Measurements from ENCODE around the gene ZNF654. TPM values are rescaled to one million over a fixed set of nuclear protein-coding genes. Genes with fewer than 3 reads are reported as not detected.
"Not testable (repeated sequence)": the region's sequence is repeated elsewhere in the genome, so short reads cannot be mapped to it uniquely, and the experiment has no call there.

The ZNF654 gene
- total RNA-seq (ENCODE audit: low replicate concordance): 14.4 and 15.3 TPM in 2 replicates
- long read RNA-seq, full-length matches to known transcripts: 4 of 23 reads
- long read RNA-seq, partial matches to known transcripts: 11 of 23 reads
- long read RNA-seq, other reads (novel, unspliced or antisense): 8 of 23 reads

- no peaks in the 10 kb centered on the region for H3K9me3 Mint-ChIP-seq
- H3K4me3 Mint-ChIP-seq: peak within 1 kb of the TSS; percentile 96
- no peaks in the 10 kb centered on the region for H3K27me3 Mint-ChIP-seq
- no peak for TF ChIP-seq CTCF (conservative IDR thresholded peaks at IDR 0.05)
- peaks cover 24% of the 10 kb centered on the region for H3K36me3 Mint-ChIP-seq
- H3K27ac Mint-ChIP-seq: peak within 1 kb of the TSS; percentile 92
- peak; percentile 97 for DNase-seq (ENCODE audit: extremely low spot score, unreplicated experiment)
- peaks cover 22% of the 10 kb centered on the region for H3K4me1 Mint-ChIP-seq (ENCODE audit: unreplicated experiment)
Measured at GRCh38 chr3:88058581-88059379, at the start of gene ZNF654, which contains the start of gene CGGBP1. ZNF654 (plus strand) TSS chr3:88059255; CDS start chr3:88059320, 65 bp downstream. CGGBP1 (minus strand) TSS chr3:88059005; CDS start chr3:88055976, 3,029 bp downstream.

GRCh38 chr3:88010810-88011209 lies 48.2 kb upstream of the ZNF654 start:
- TF ChIP-seq CTCF (conservative IDR thresholded peaks at IDR 0.05): no peak
- H3K36me3 Mint-ChIP-seq: no peaks in the 10 kb centered on the region
- no peak overlapping the region for H3K27ac Mint-ChIP-seq
- H3K4me1 Mint-ChIP-seq (ENCODE audit: unreplicated experiment): no peaks in the 10 kb centered on the region
- no peak for DNase-seq (ENCODE audit: extremely low spot score, unreplicated experiment)
- no peak overlapping the region for H3K4me3 Mint-ChIP-seq
- no peaks in the 10 kb centered on the region for H3K9me3 Mint-ChIP-seq
- H3K27me3 Mint-ChIP-seq: no peaks in the 10 kb centered on the region

GRCh38 chr3:88013592-88013991 lies 45.5 kb upstream of the ZNF654 start:
- Mint-ChIP-seq H3K27ac (no peak overlapping the region), H3K9me3 (peaks cover 4% of the 10 kb centered on the region), H3K4me1 (ENCODE audit: unreplicated experiment) (no peaks in the 10 kb centered on the region), H3K36me3 (no peaks in the 10 kb centered on the region), H3K27me3 (no peaks in the 10 kb centered on the region), H3K4me3 (no peak overlapping the region)
- no peak for DNase-seq (ENCODE audit: extremely low spot score, unreplicated experiment)
- no peak for TF ChIP-seq CTCF (conservative IDR thresholded peaks at IDR 0.05)

GRCh38 chr3:88015656-88016055 lies 43.4 kb upstream of the ZNF654 start:
- not testable (repeated sequence) for H3K27me3 Mint-ChIP-seq; H3K4me1 Mint-ChIP-seq (ENCODE audit: unreplicated experiment); H3K9me3 Mint-ChIP-seq; H3K27ac Mint-ChIP-seq; H3K4me3 Mint-ChIP-seq; DNase-seq (ENCODE audit: extremely low spot score, unreplicated experiment); H3K36me3 Mint-ChIP-seq

GRCh38 chr3:88019024-88019423 lies 40.0 kb upstream of the ZNF654 start:
- no peaks in the 10 kb centered on the region for H3K27me3 Mint-ChIP-seq
- no peak overlapping the region for H3K4me3 Mint-ChIP-seq
- H3K9me3 Mint-ChIP-seq: peaks cover 4% of the 10 kb centered on the region
- H3K36me3 Mint-ChIP-seq: no peaks in the 10 kb centered on the region
- no peak for DNase-seq (ENCODE audit: extremely low spot score, unreplicated experiment)
- TF ChIP-seq CTCF (conservative IDR thresholded peaks at IDR 0.05): no peak
- H3K4me1 Mint-ChIP-seq (ENCODE audit: unreplicated experiment): no peaks in the 10 kb centered on the region
- no peak overlapping the region for H3K27ac Mint-ChIP-seq

GRCh38 chr3:88025001-88025552 lies 34.0 kb upstream of the ZNF654 start:
- H3K36me3 Mint-ChIP-seq: peaks cover 3% of the 10 kb centered on the region
- no peak overlapping the region for H3K27ac Mint-ChIP-seq
- H3K4me3 Mint-ChIP-seq: no peak overlapping the region
- no peaks in the 10 kb centered on the region for H3K4me1 Mint-ChIP-seq (ENCODE audit: unreplicated experiment)
- no peaks in the 10 kb centered on the region for H3K27me3 Mint-ChIP-seq
- peaks cover 6% of the 10 kb centered on the region for H3K9me3 Mint-ChIP-seq
- TF ChIP-seq CTCF (conservative IDR thresholded peaks at IDR 0.05): no peak
- no peak for DNase-seq (ENCODE audit: extremely low spot score, unreplicated experiment)
